ENCODE results near the gene CHMP2B. TPM values are rescaled to one million over a fixed set of nuclear protein-coding genes. Genes with fewer than 3 reads are reported as not detected.

Gene CHMP2B
- total and polyA plus RNA-seq, 2 of the 8 experiments (the other 6 are each of a cell fraction or from before 2014, with no cell fraction given), result 14.0 to 56.5 TPM

GRCh38 chr3:87298111-87298718 lies 71.1 kb downstream of the CHMP2B start:
- Histone ChIP-seq H3K79me1 (ENCODE audit: low read depth, low read length) (no peaks in the 10 kb centered on the region), H3K4me2 (ENCODE audit: insufficient read depth in 1 of 2, low read depth in 2 of 2, low read length in 2 of 2) (no peak overlapping the region), H3K9ac (replicated peaks in 1 of 4; ENCODE audit: extremely low read depth in 1 of 4, low read depth in 3 of 4, low read length in 3 of 4) (no peak overlapping the region), H3K4me1 (replicated peaks in 1 of 4; ENCODE audit: control insufficient read depth in 3 of 4, insufficient read depth in 4 of 4, low read length in 3 of 4) (no peaks in the 10 kb centered on the region), H2BK15ac (ENCODE audit: low read length) (no peak overlapping the region), H4K20me1 (replicated peaks in 1 of 2; ENCODE audit: control insufficient read depth in 1 of 2, insufficient read depth in 2 of 2, low read length in 2 of 2) (no peaks in the 10 kb centered on the region), H2BK120ac (replicated peaks; ENCODE audit: low read depth, low read length) (no peak overlapping the region), H3K9me3 (ENCODE audit: insufficient read depth in 2 of 2, low read depth in 1 of 2, low read length in 1 of 2) (no peaks in the 10 kb centered on the region), H3K4ac (replicated peaks; ENCODE audit: insufficient read length, low read depth, low read length) (no peak overlapping the region), H2BK12ac (ENCODE audit: low read depth, low read length) (no peak overlapping the region), H3K27ac (ENCODE audit: low read depth, low read length) (no peak overlapping the region), H4K5ac (ENCODE audit: insufficient read length, low read depth, low read length) (no peak overlapping the region), H3K36me3 (ENCODE audit: control insufficient read depth in 2 of 4, insufficient read depth in 4 of 4, low read length in 3 of 4) (no peaks in the 10 kb centered on the region), H4K91ac (replicated peaks; ENCODE audit: insufficient read length, low read length) (no peak overlapping the region), H3K23ac (ENCODE audit: insufficient read length) (no peak overlapping the region), H2BK20ac (ENCODE audit: low read length) (no peak overlapping the region), H4K8ac (ENCODE audit: extremely low read depth, insufficient read depth, low read length) (no peak overlapping the region), H3K23me2 (ENCODE audit: low read depth, low read length) (no peaks in the 10 kb centered on the region), H3K79me2 (ENCODE audit: control insufficient read depth in 1 of 2, insufficient read depth in 2 of 2, low read length in 2 of 2) (no peaks in the 10 kb centered on the region), H2BK5ac (ENCODE audit: low read depth, low read length) (no peak overlapping the region), H3K56ac (replicated peaks; ENCODE audit: insufficient read length, low read depth, low read length) (no peak overlapping the region), H3K18ac (ENCODE audit: extremely low read depth, low read length) (no peak overlapping the region), H3K4me3 (ENCODE audit: extremely low read depth in 1 of 4, insufficient read depth in 2 of 4, low read depth in 3 of 4, low read length in 4 of 4) (no peak overlapping the region), H3K27me3 (replicated peaks in 1 of 4; ENCODE audit: control insufficient read depth in 3 of 4, extremely low read depth in 1 of 4, insufficient read depth in 3 of 4, low read length in 3 of 4) (no peaks in the 10 kb centered on the region), H3K14ac (ENCODE audit: insufficient read length) (no peak overlapping the region), H2AFZ (ENCODE audit: low read length) (no peak overlapping the region), H2AK5ac (ENCODE audit: low read depth, low read length) (no peak overlapping the region)
- ChIA-PET POLR2A (ENCODE audit: partially characterized antibody) (no interaction called here), CTCF (ENCODE audit: partially characterized antibody) (interaction anchor here (0.6 to 1.9 kb wide), 21 partner anchors 9 to 1452 kb away, joined by 3 to 12 read pairs (median 3); no protein-coding TSS in a partner anchor)
- no peak for DNase-seq (ENCODE audit: low read depth in 1 of 2, low spot score in 2 of 2)
- 53% methylated on average over 3 of the region's 3 CpGs; no CpG with 5 or more reads in 1 of the 2 experiments for WGBS, 2 experiments (ENCODE audit: extremely low coverage in 1 of 2, insufficient coverage in 1 of 2, insufficient read length in 1 of 2, insufficient replicate concordance in 2 of 2, low coverage in 1 of 2, low lambda C conversion rate in 2 of 2, missing lambda C conversion rate in 1 of 2)
- peak; percentile 80 for FAIRE-seq
- TF ChIP-seq CHD2 (IDR thresholded peaks at IDR 0.05; ENCODE audit: low read length) (no peak), RAD21 (IDR thresholded peaks at IDR 0.05 in 1 of 2, conservative IDR thresholded peaks at IDR 0.05 in 1 of 2; ENCODE audit: low read depth in 2 of 2, low read length in 2 of 2) (peak; percentile 75), CTCF (IDR thresholded peaks at IDR 0.05; ENCODE audit: control extremely low read depth in 1 of 3, insufficient read depth in 1 of 3, low read depth in 1 of 3, low read length in 3 of 3) (peak in 2 of 3 experiments; percentile 34 to 52; a peak in 2 of 4 replicates), ATF2 (IDR thresholded peaks at IDR 0.05; ENCODE audit: low read length) (no peak)

All from H1 (cell line).